Mononuclear cell (primary cell): ENCODE measurements around the gene DLG2. TPM values are rescaled to one million over a fixed set of nuclear protein-coding genes. Genes with fewer than 3 reads are reported as not detected.

Experiments
- H3K27me3 ChIP-seq: 2 replicates; pipeline ENCODE4 v1.6.0; 2011; ENCODE audit warnings: low read length, control low read depth; ENCODE audit not compliant: insufficient read depth
- H3K4me1 ChIP-seq: 2 replicates; pipeline ENCODE4 v1.5.1; 2011; ENCODE audit warnings: mild to moderate bottlenecking, low read length, control low read depth; ENCODE audit not compliant: insufficient read depth
- H3K4me3 ChIP-seq: 2 replicates; pipeline ENCODE4 v1.5.1; 2011; ENCODE audit warnings: mild to moderate bottlenecking, low read length, moderate library complexity
- H3K9me3 ChIP-seq: 2 replicates; pipeline ENCODE4 v1.5.1; 2011; ENCODE audit warnings: low read depth, mild to moderate bottlenecking, control low read depth, low read length
- total RNA-seq: library from RNA; depleted of rRNA; stranded (reverse); fragments of >200 nt; gene quantifications from one replicate; pipeline ENCODE4 v1.2.3, GENCODE V29; 2012

Gene DLG2
- total RNA-seq, 1 donor = 1.6 TPM

- Histone ChIP-seq H3K4me1 (no peaks in the 10 kb centered on the region), H3K4me3 (no peak overlapping the region), H3K9me3 (no peaks in the 10 kb centered on the region), H3K27me3 (no peaks in the 10 kb centered on the region)
These were observed 1808.8 kb downstream of the DLG2 start for GRCh38 chr11:83818349-83818748.

GRCh38 chr11:83816572-83817187 lies 1810.5 kb downstream of the DLG2 start:
- no peaks in the 10 kb centered on the region for H3K27me3 ChIP-seq
- H3K4me1 ChIP-seq = no peaks in the 10 kb centered on the region
- H3K9me3 ChIP-seq = no peaks in the 10 kb centered on the region
- no peak overlapping the region for H3K4me3 ChIP-seq

GRCh38 chr11:83815736-83816135 lies 1811.4 kb downstream of the DLG2 start:
- no peak overlapping the region for H3K4me3 ChIP-seq
- no peaks in the 10 kb centered on the region for H3K9me3 ChIP-seq
- no peaks in the 10 kb centered on the region for H3K27me3 ChIP-seq
- no peaks in the 10 kb centered on the region for H3K4me1 ChIP-seq

- no peak overlapping the region for H3K4me3 ChIP-seq
- H3K27me3 ChIP-seq = no peaks in the 10 kb centered on the region
- no peaks in the 10 kb centered on the region for H3K9me3 ChIP-seq
- no peaks in the 10 kb centered on the region for H3K4me1 ChIP-seq
These were observed 1813.8 kb downstream of the DLG2 start for GRCh38 chr11:83813296-83813695.

- no peak overlapping the region for H3K4me3 ChIP-seq
- no peaks in the 10 kb centered on the region for H3K27me3 ChIP-seq
- no peaks in the 10 kb centered on the region for H3K4me1 ChIP-seq
- no peaks in the 10 kb centered on the region for H3K9me3 ChIP-seq
These were observed 1817.9 kb downstream of the DLG2 start for GRCh38 chr11:83809274-83809673.

GRCh38 chr11:83801799-83802198 lies 1825.3 kb downstream of the DLG2 start:
- no peaks in the 10 kb centered on the region for H3K27me3 ChIP-seq
- H3K4me3 ChIP-seq = no peak overlapping the region
- no peaks in the 10 kb centered on the region for H3K4me1 ChIP-seq
- no peaks in the 10 kb centered on the region for H3K9me3 ChIP-seq

GRCh38 chr11:83793310-83793709 lies 1833.8 kb downstream of the DLG2 start:
- no peaks in the 10 kb centered on the region for H3K4me1 ChIP-seq
- no peak overlapping the region for H3K4me3 ChIP-seq
- H3K9me3 ChIP-seq = no peaks in the 10 kb centered on the region
- H3K27me3 ChIP-seq = no peaks in the 10 kb centered on the region

GRCh38 chr11:83791557-83791956 lies 1835.6 kb downstream of the DLG2 start:
- no peaks in the 10 kb centered on the region for H3K9me3 ChIP-seq
- H3K4me3 ChIP-seq = no peak overlapping the region
- H3K27me3 ChIP-seq = no peaks in the 10 kb centered on the region
- H3K4me1 ChIP-seq = no peaks in the 10 kb centered on the region

GRCh38 chr11:83785942-83786341 lies 1841.2 kb downstream of the DLG2 start:
- Histone ChIP-seq H3K4me3 (no peak overlapping the region), H3K27me3 (no peaks in the 10 kb centered on the region), H3K4me1 (no peaks in the 10 kb centered on the region), H3K9me3 (no peaks in the 10 kb centered on the region)

GRCh38 chr11:83784419-83784818 lies 1842.7 kb downstream of the DLG2 start:
- Histone ChIP-seq H3K4me3 (no peak overlapping the region), H3K27me3 (no peaks in the 10 kb centered on the region), H3K4me1 (no peaks in the 10 kb centered on the region), H3K9me3 (no peaks in the 10 kb centered on the region)

- no peaks in the 10 kb centered on the region for H3K4me1 ChIP-seq
- H3K4me3 ChIP-seq = no peak overlapping the region
- no peaks in the 10 kb centered on the region for H3K27me3 ChIP-seq
- no peaks in the 10 kb centered on the region for H3K9me3 ChIP-seq
These were observed 1844.8 kb downstream of the DLG2 start for GRCh38 chr11:83782329-83782728.

GRCh38 chr11:83779876-83780275 lies 1847.3 kb downstream of the DLG2 start:
- Histone ChIP-seq H3K9me3 (no peaks in the 10 kb centered on the region), H3K4me1 (no peaks in the 10 kb centered on the region), H3K27me3 (no peaks in the 10 kb centered on the region), H3K4me3 (no peak overlapping the region)

- no peak overlapping the region for H3K4me3 ChIP-seq
- no peaks in the 10 kb centered on the region for H3K9me3 ChIP-seq
- no peaks in the 10 kb centered on the region for H3K4me1 ChIP-seq
- no peaks in the 10 kb centered on the region for H3K27me3 ChIP-seq
These were observed 1848.5 kb downstream of the DLG2 start for GRCh38 chr11:83778596-83778995.

- Histone ChIP-seq H3K27me3 (no peaks in the 10 kb centered on the region), H3K4me3 (no peak overlapping the region), H3K9me3 (no peaks in the 10 kb centered on the region), H3K4me1 (no peaks in the 10 kb centered on the region)
These were observed 1852.9 kb downstream of the DLG2 start for GRCh38 chr11:83773950-83774880.

- no peaks in the 10 kb centered on the region for H3K9me3 ChIP-seq
- H3K4me1 ChIP-seq = no peaks in the 10 kb centered on the region
- no peak overlapping the region for H3K4me3 ChIP-seq
- no peaks in the 10 kb centered on the region for H3K27me3 ChIP-seq
These were observed 1858.7 kb downstream of the DLG2 start for GRCh38 chr11:83768489-83768888.

GRCh38 chr11:83766932-83767331 lies 1860.2 kb downstream of the DLG2 start:
- Histone ChIP-seq H3K4me1 (no peaks in the 10 kb centered on the region), H3K4me3 (no peak overlapping the region), H3K9me3 (no peaks in the 10 kb centered on the region), H3K27me3 (no peaks in the 10 kb centered on the region)
